PC-3 (cell line): ENCODE results near the gene CBR3. TPM values are rescaled to one million over a fixed set of nuclear protein-coding genes. Genes with fewer than 3 reads are reported as not detected.

Experiments
- ATAC-seq: fragments of 200-7000 bp; cut with Tn5 transposase; 2 replicates; pipeline ENCODE4 v1.9.1; 2020; ENCODE audit warnings: mild to moderate bottlenecking, moderate library complexity
- BruUV-seq: library from RNA; stranded (reverse); fragments of 400-500 nt; replicated peaks from 2 replicates; lab custom pipeline; 2021; lab: Mats Ljungman, UMichigan
- CTCF ChIA-PET: fragments of 300-600 bp; sonication (Branson Sonifier 250); formaldehyde crosslinking; loops from one replicate; lab custom pipeline; 2022; ENCODE audit warnings: antibody characterized with exemption; lab: Charles Lee
- POLR2A ChIA-PET: fragments of 300-600 bp; sonication (Branson Sonifier 250); formaldehyde crosslinking; loops from one replicate; lab custom pipeline; 2022; ENCODE audit warnings: antibody characterized with exemption; ENCODE audit not compliant: unreplicated experiment; lab: Charles Lee
- DNase-seq: peaks from one replicate; pipeline ENCODE4 v3.0.0-alpha.2; 2015
- H2AFZ ChIP-seq: fragments of 300-600 bp; sonication (generic); 2 replicates; pipeline ENCODE4 v1.6.0; 2016; ENCODE audit warnings: antibody characterized with exemption, low read length
- H3F3A ChIP-seq: fragments of 300-600 bp; sonication (generic); one replicate; pipeline ENCODE4 v1.6.0; 2017; ENCODE audit warnings: antibody characterized with exemption, low read length, control low read depth, mild to moderate bottlenecking; ENCODE audit not compliant: unreplicated experiment
- H3K27ac ChIP-seq: fragments of 300-600 bp; sonication (generic); 2 replicates; pipeline ENCODE4 v1.5.1; 2016; ENCODE audit warnings: mild to moderate bottlenecking, low read length
- H3K27me3 ChIP-seq: fragments of 300-600 bp; sonication (generic); 2 replicates; pipeline ENCODE4 v1.6.1; 2016; ENCODE audit warnings: low read length, mixed read lengths
- H3K36me3 ChIP-seq: fragments of 300-600 bp; sonication (generic); 2 replicates; pipeline ENCODE4 v1.6.1; 2016; ENCODE audit warnings: low read depth, mixed run types, low read length, mixed read lengths
- H3K4me1 ChIP-seq: fragments of 300-600 bp; sonication (generic); 2 replicates; pipeline ENCODE4 v1.5.1; 2016; ENCODE audit warnings: low read length; ENCODE audit not compliant: insufficient read depth
- H3K4me2 ChIP-seq: fragments of 300-600 bp; sonication (generic); 2 replicates; pipeline ENCODE4 v1.6.0; 2016; ENCODE audit warnings: low read length
- H3K4me3 ChIP-seq: fragments of 300-600 bp; sonication (generic); 2 replicates; pipeline ENCODE4 v1.5.1; 2016; ENCODE audit warnings: mild to moderate bottlenecking, low read length, mixed read lengths
- H3K79me2 ChIP-seq: fragments of 300-600 bp; sonication (generic); 2 replicates; pipeline ENCODE4 v1.6.1; 2017; ENCODE audit warnings: low read length, mixed read lengths
- H3K9ac ChIP-seq: fragments of 300-600 bp; sonication (generic); 2 replicates; pipeline ENCODE4 v1.6.0; 2016; ENCODE audit warnings: mild to moderate bottlenecking, low read length
- H3K9me2 ChIP-seq: fragments of 300-600 bp; sonication (generic); replicated peaks from 2 replicates; pipeline ENCODE4 v1.6.1; 2016; ENCODE audit warnings: mixed run types, low read length, mixed read lengths
- H3K9me3 ChIP-seq: fragments of 300-600 bp; sonication (generic); 2 replicates; pipeline ENCODE4 v1.6.1; 2016; ENCODE audit warnings: low read length, mixed read lengths
- H4K20me1 ChIP-seq: fragments of 300-600 bp; sonication (generic); 2 replicates; pipeline ENCODE4 v1.6.1; 2016; ENCODE audit warnings: low read length, mixed read lengths
- CTCF ChIP-seq: fragments of 300-600 bp; sonication (generic); conservative IDR thresholded peaks from 2 replicates; pipeline ENCODE4 v1.5.1; 2017; ENCODE audit warnings: antibody characterized with exemption, low read depth, mild to moderate bottlenecking, low read length
- EZH2 ChIP-seq: fragments of 300-600 bp; sonication (generic); IDR thresholded peaks from one replicate; pipeline ENCODE4 v1.6.1; 2017; ENCODE audit warnings: antibody characterized with exemption, mild to moderate bottlenecking, low read length; ENCODE audit not compliant: unreplicated experiment
- EZH2phosphoT487 ChIP-seq: fragments of 300-600 bp; sonication (generic); IDR thresholded peaks from 2 replicates; pipeline ENCODE4 v1.6.1; 2018; ENCODE audit warnings: mild to moderate bottlenecking, antibody characterized with exemption, low read length, borderline replicate concordance
- intact Hi-C: fragments of 100-400 bp; cut with micrococcal nuclease; formaldehyde crosslinking; loops from 2 replicates; pipeline ENCODE4 v1.9.0; 2023
- total RNA-seq: library from RNA; depleted of rRNA; stranded (reverse); fragments of >200 nt; gene quantifications from 2 replicates; pipeline ENCODE4 v1.2.3, GENCODE V29; 2014

CBR3 gene
- total RNA-seq, 1 experiment from 2014 or later = 49.3 TPM

- ATAC-seq (no peak), DNase-seq (no peak)
- Histone ChIP-seq H3K4me3 (no peak overlapping the region), H3K36me3 (peaks cover 2% of the 10 kb centered on the region; the same call in 1 of the 2 replicates), H3K9me2 (no peaks in the 10 kb centered on the region), H3K4me1 (peaks cover 9% of the 10 kb centered on the region), H3K9me3 (peaks cover 15% of the 10 kb centered on the region; the same call in 1 of the 2 replicates), H2AFZ (no peak overlapping the region), H4K20me1 (no peaks in the 10 kb centered on the region), H3F3A (no peaks in the 10 kb centered on the region), H3K27ac (no peak overlapping the region), H3K79me2 (no peaks in the 10 kb centered on the region), H3K9ac (no peak overlapping the region), H3K27me3 (no peaks in the 10 kb centered on the region), H3K4me2 (no peak overlapping the region)
- TF ChIP-seq CTCF (no peak), EZH2 (no peak), EZH2phosphoT487 (no peak)
- intact Hi-C loops = no loop called here
- ChIA-PET CTCF (no interaction called here), POLR2A (no interaction called here)
- no TSS peak for BruUV-seq
Measured at GRCh38 chr21:36093512-36093911, 41.4 kb upstream of the CBR3 start.

DNA sequence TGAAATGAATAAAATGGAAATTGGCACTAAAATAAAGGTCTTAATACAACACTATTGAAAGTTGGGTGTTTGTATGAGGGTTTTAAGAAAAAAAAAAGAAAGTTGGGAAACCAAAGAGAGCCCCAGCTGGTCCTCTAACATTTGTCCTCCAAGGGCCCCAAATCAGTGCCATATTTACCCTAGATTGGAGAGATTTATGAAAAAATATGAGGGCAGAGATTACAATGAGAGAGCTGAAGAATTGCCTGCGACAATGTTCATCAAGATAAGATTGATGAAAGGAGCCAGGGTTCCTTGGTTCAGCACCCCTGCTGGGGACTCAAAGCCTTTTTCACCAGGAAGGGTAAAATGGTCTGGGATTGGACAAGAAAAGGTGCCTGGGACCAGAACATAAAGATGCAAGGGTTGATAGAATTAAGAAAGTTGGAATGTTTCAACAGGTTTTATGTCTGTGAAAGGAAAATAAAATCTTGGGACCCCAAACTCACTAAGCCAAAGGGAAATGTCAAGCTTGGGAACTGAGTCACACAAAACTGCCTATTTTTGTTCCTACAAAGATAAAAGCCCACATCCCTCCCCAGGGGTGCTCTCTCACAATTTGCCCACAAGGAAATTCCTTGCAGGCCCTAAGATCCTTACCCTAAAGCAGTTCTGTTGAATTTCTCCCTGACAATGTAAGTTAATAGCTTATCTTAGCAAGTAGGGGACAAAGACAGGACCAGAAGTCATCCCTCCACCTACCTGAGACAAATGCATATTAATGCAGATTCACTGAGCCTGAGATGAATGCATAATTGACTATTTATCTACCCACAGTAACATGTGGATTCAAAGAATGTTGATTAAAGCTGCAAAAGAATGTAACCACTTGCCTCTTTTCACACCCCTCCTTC lies 38.2 kb upstream of the CBR3 start:
- no peak overlapping the region for H3K9ac ChIP-seq
- no peak for ATAC-seq
- no peaks in the 10 kb centered on the region for H3K9me2 ChIP-seq
- peaks cover 9% of the 10 kb centered on the region for H3K4me1 ChIP-seq
- H3K4me3 ChIP-seq = no peak overlapping the region
- H3K79me2 ChIP-seq = no peaks in the 10 kb centered on the region
- peaks cover 15% of the 10 kb centered on the region; the same call in 1 of the 2 replicates for H3K9me3 ChIP-seq
- intact Hi-C loops = no loop called here
- no peaks in the 10 kb centered on the region for H3F3A ChIP-seq
- DNase-seq = no peak
- ChIA-PET CTCF (no interaction called here), POLR2A (no interaction called here)
- BruUV-seq = no TSS peak
- TF ChIP-seq EZH2 (no peak), CTCF (no peak), EZH2phosphoT487 (no peak)
- H3K27ac ChIP-seq = no peak overlapping the region
- no peak overlapping the region for H2AFZ ChIP-seq
- H4K20me1 ChIP-seq = no peaks in the 10 kb centered on the region
- H3K27me3 ChIP-seq = no peaks in the 10 kb centered on the region
- H3K4me2 ChIP-seq = no peak overlapping the region
- H3K36me3 ChIP-seq = peaks cover 2% of the 10 kb centered on the region; the same call in 1 of the 2 replicates
